Epithelial cell of esophagus (primary cell): Measurements from ENCODE around the gene STX17.
A peak's percentile ranks its signal among the peaks of the same experiment; 100 is the strongest.
"Not testable (repeated sequence)": the region's sequence is repeated elsewhere in the genome, so short reads cannot be mapped to it uniquely, and the experiment has no call there.

Experiments used
- DNase-seq: peaks from one replicate; pipeline ENCODE4 v3.0.0; 2010; ENCODE audit warnings: low read depth
- H3K4me3 ChIP-seq: 2 replicates; pipeline ENCODE4 v1.5.1; 2011; ENCODE audit warnings: mild to moderate bottlenecking, low read length, control low read depth
- CTCF ChIP-seq: IDR thresholded peaks from 2 replicates; pipeline ENCODE4 v1.5.1; 2011; ENCODE audit warnings: low read depth, mild to moderate bottlenecking, low read length, control low read depth, inconsistent platforms; ENCODE audit not compliant: insufficient read depth; ENCODE audit errors: missing control alignments

Gene STX17

GRCh38 chr9:99906403-99907207 lies at the start of gene STX17:
Gene STX17 (plus strand): TSS chr9:99906654. CDS start chr9:99915240, 8,586 bp downstream.
- H3K4me3 ChIP-seq: peak within 1 kb of the TSS; percentile 81
- no peak for TF ChIP-seq CTCF
- peak; percentile 76 for DNase-seq

GRCh38 chr9:99857576-99857975 lies 48.9 kb upstream of the STX17 start:
- H3K4me3 ChIP-seq, DNase-seq: not testable (repeated sequence)

DNA sequence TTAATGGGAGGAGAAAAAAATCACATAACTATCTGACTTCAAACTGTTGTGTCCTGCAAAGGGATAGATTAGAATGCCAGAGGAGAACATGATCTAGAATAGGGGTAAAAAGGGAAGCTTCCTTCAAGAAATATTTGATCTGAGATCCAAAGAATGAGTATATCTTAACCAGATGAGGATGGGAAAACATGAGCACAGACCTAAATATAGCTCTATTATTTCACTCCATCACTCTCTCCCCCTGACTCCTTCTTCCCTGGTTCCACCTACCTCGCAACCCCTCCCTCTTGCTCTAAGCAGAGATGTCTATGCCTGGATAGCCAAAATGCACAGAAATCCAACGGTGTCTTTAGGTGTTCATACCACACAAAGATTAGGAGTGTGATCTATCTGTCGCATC lies 48.4 kb upstream of the STX17 start:
- H3K4me3 ChIP-seq: no peak overlapping the region
- DNase-seq: no peak
- no peak for TF ChIP-seq CTCF

GRCh38 chr9:99859243-99859980 lies 47.0 kb upstream of the STX17 start:
- H3K4me3 ChIP-seq: no peak overlapping the region
- no peak for TF ChIP-seq CTCF
- DNase-seq: peak; percentile 32

GRCh38 chr9:99860266-99860665 lies 46.2 kb upstream of the STX17 start:
- no peak for TF ChIP-seq CTCF
- no peak overlapping the region for H3K4me3 ChIP-seq
- no peak for DNase-seq

DNA sequence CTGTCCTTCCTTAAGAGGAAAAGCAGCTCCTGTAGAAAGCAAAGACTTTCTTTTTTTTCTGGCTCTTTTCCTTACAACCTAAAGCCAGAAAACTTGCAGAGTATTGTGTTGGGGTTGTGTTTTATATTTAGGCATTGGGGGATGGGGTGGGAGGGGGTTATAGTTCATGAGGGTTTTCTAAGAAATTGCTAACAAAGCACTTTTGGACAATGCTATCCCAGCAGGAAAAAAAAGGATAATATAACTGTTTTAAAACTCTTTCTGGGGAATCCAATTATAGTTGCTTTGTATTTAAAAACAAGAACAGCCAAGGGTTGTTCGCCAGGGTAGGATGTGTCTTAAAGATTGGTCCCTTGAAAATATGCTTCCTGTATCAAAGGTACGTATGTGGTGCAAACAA lies 42.5 kb upstream of the STX17 start:
- H3K4me3 ChIP-seq: no peak overlapping the region
- no peak for TF ChIP-seq CTCF
- no peak for DNase-seq

GRCh38 chr9:99866398-99866797 lies 40.1 kb upstream of the STX17 start:
- no peak for DNase-seq
- H3K4me3 ChIP-seq: no peak overlapping the region
- TF ChIP-seq CTCF: no peak
